Chondrocyte (in vitro differentiated cells): Measurements from ENCODE around the gene ARPP19. TPM values are rescaled to one million over a fixed set of nuclear protein-coding genes. Genes with fewer than 3 reads are reported as not detected.

Experiments used
- DNase-seq: peaks from one replicate; pipeline ENCODE4 v3.0.0; 2021; ENCODE audit warnings: mixed read lengths, low spot score
- H3K27ac Mint-ChIP-seq: one replicate; pipeline ENCODE4 v1.8.0; 2021; ENCODE audit warnings: mild to moderate bottlenecking, moderate library complexity, mixed read lengths; ENCODE audit not compliant: unreplicated experiment
- H3K27me3 Mint-ChIP-seq: 2 replicates; pipeline ENCODE4 v1.8.0; 2021; ENCODE audit warnings: low read depth, mixed read lengths
- H3K36me3 Mint-ChIP-seq: 2 replicates; pipeline ENCODE4 v1.8.0; 2021; ENCODE audit warnings: low read depth, mixed read lengths
- H3K4me1 Mint-ChIP-seq: 2 replicates; pipeline ENCODE4 v1.8.0; 2021; ENCODE audit warnings: low read depth, mild to moderate bottlenecking, mixed read lengths
- H3K4me3 Mint-ChIP-seq: one replicate; pipeline ENCODE4 v1.8.0; 2021; ENCODE audit warnings: mild to moderate bottlenecking, moderate library complexity, mixed read lengths; ENCODE audit not compliant: unreplicated experiment
- H3K9me3 Mint-ChIP-seq: 2 replicates; pipeline ENCODE4 v1.8.0; 2021; ENCODE audit warnings: low read depth, mixed read lengths
- CTCF ChIP-seq: fragments of 200-600 bp; sonication (generic); IDR thresholded peaks from 2 replicates; pipeline ENCODE4 v1.5.0; 2021; ENCODE audit warnings: antibody characterized with exemption, mild to moderate bottlenecking, moderate library complexity
- total RNA-seq: library from RNA; stranded (reverse); gene quantifications from 3 replicates; pipeline ENCODE4 v1.2.1, GENCODE V29; 2021

Gene ARPP19
- total RNA-seq, 1 donor from 2014 or later, result 179 TPM

GRCh38 chr15:52499506-52499905, 69.3 kb downstream of the ARPP19 start:
- no peak for DNase-seq
- Mint-ChIP-seq H3K27ac (no peak overlapping the region), H3K9me3 (no peaks in the 10 kb centered on the region), H3K4me1 (peaks cover 17% of the 10 kb centered on the region), H3K27me3 (no peaks in the 10 kb centered on the region), H3K4me3 (no peak overlapping the region), H3K36me3 (peaks cover 2% of the 10 kb centered on the region)
- no peak for TF ChIP-seq CTCF

- Mint-ChIP-seq H3K36me3 (peaks cover 2% of the 10 kb centered on the region), H3K27me3 (no peaks in the 10 kb centered on the region), H3K27ac (peak overlapping the region; percentile 27), H3K4me1 (peaks cover 14% of the 10 kb centered on the region), H3K4me3 (no peak overlapping the region), H3K9me3 (no peaks in the 10 kb centered on the region)
- no peak for DNase-seq
- TF ChIP-seq CTCF, result no peak
These were observed 70.1 kb downstream of the ARPP19 start for GRCh38 chr15:52498706-52499105.

Other genes with a start within 250 kb of the ARPP19 start
- 40.9 to 44.7 TPM (median 41.0 TPM) in 3 replicates for gene MYO5A, start 40.1 kb downstream of the ARPP19 start, total RNA-seq
- gene ATOSA, start 110.4 kb upstream of the ARPP19 start, total RNA-seq, result 18.7 to 38.8 TPM (median 21.9 TPM) in 3 replicates
- 0.15 to 0.67 TPM in 2 of 3 replicates, not detected in the other for gene ONECUT1, start 221.3 kb upstream of the ARPP19 start, total RNA-seq